Thyroid gland (tissue), 4 donors: ENCODE results near the gene MRPS9.

Experiments
- POLR2A ChIP-seq, 2 donors: fragments of 450-650 bp; IDR thresholded peaks; one replicate each; pipeline ENCODE4 v1.6.1; 2017; ENCODE audit warnings: antibody characterized with exemption in 2 of 2, mild to moderate bottlenecking in 2 of 2, moderate library complexity in 1 of 2
- TF ChIP-seq, protein P1 (sequence below), 6 experiments: fragments of 200-600 bp in 3 of 6; fragments of 450-650 bp in 3 of 6; sonication (generic) in 3 of 6; IDR thresholded peaks; one replicate each; pipeline ENCODE4 v1.5.1; 2016 to 2019; ENCODE audit warnings: antibody characterized with exemption in 6 of 6, mild to moderate bottlenecking in 2 of 6, inconsistent platforms in 1 of 6, moderate library complexity in 1 of 6

DNA sequence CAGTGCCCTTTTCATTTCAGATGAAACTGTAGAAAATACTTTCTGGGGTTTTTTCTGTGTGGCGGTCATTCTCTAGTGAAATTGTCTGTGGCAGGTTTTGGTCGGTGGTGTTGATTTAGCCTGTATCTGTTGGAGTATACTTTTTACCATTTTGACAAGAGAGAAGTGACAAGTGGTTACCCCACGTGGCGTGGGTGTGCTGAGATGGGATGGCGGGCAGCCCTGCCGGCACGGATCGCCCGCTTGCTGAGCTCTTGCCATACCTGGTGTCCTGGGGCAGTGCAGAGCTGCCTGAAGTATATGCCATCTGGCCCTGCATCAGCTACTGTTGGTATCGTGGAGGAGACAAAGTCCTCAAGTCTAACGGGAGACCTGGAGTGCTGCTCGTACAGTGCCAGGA lies 64.1 kb downstream of the MRPS9 start:
- TF ChIP-seq, protein P1, sequence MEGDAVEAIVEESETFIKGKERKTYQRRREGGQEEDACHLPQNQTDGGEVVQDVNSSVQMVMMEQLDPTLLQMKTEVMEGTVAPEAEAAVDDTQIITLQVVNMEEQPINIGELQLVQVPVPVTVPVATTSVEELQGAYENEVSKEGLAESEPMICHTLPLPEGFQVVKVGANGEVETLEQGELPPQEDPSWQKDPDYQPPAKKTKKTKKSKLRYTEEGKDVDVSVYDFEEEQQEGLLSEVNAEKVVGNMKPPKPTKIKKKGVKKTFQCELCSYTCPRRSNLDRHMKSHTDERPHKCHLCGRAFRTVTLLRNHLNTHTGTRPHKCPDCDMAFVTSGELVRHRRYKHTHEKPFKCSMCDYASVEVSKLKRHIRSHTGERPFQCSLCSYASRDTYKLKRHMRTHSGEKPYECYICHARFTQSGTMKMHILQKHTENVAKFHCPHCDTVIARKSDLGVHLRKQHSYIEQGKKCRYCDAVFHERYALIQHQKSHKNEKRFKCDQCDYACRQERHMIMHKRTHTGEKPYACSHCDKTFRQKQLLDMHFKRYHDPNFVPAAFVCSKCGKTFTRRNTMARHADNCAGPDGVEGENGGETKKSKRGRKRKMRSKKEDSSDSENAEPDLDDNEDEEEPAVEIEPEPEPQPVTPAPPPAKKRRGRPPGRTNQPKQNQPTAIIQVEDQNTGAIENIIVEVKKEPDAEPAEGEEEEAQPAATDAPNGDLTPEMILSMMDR (IDR thresholded peaks at IDR 0.05): no peak
- no peak for TF ChIP-seq POLR2A (IDR thresholded peaks at IDR 0.05)
